ENCODE results near the gene RASGEF1B.
A peak's percentile ranks its signal among the peaks of the same experiment; 100 is the strongest.

RASGEF1B gene

DNA sequence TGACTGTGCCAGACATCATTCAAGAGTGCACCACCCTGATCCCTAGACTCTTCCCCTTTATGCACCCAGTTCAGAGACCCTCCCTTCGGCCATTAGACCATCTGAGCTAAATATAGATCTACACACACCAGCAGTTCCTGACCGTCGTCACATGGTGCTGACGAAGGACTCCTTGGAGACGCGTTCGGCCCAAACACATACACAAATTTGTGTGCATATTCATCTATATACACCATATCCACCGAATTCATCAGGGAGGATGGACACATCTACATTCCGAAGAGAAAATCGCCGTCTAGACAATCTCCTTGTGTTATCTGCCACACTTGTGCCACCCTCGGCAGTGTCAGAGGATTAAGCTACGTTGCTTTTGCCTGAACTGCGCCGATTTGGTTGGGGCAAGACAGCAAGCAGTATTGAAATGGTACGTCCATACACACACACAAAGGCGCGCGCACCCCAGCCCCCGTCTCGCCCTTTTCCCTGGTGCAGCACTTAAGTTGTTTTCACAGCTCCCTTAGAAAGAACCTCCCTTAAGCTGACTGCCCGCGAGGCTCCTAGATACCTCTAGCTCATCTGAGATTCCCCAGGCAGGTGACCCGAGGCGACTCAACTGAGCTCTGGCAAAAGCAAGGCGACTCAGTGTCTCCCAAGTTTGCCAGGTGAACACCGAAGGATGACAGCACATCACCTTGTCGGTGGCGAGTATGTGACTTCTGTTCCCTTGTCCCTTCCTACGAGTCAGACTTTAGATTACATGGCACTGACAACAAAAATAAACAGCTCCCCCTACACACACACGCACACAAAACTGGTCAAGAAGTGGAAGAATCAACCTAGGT is 1.0 kb downstream of the RASGEF1B start:
- peak; percentile 25 to 81 (median 63) for DNase-seq
- intact Hi-C loops (cut with DNase I), result loop anchor here (10.0 kb wide), 1 partner anchor 54 kb away; no protein-coding TSS in a partner anchor

DNA sequence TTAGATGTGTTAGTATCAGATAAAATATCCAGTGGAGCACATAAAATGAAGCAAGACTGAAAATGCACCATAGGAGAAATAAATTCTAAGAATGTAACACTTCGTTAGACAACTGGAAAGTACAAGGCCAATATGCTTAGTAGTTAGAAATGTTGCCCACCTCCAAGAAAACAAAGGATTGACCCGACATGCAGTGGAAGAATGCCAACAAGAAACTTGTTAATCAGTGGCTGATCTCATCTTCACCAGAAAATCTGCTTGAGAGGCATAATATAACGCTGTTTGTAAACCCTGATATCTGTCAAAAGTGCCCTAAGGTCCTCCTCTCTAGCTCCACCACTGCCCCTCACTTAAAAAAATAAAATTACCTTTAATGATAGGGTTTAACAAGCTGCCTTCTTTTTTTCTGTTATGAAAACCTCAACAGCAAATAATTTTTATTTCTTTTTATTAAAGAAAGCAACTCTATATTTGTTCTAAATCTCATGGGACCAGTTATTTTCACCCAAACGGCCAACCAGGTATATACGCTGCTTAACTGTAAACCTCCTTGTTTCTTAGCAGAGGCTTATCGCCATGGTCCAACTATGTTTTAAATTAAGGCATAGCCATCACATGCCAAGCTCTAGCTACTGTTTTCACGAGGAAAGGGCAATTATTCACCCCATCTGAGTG is 1.8 kb downstream of the RASGEF1B start:
- DNase-seq, result no peak
- intact Hi-C loops (cut with DNase I), result loop anchor here (5.0 to 10.0 kb wide), 3 partner anchors 55 to 797 kb away; no protein-coding TSS in a partner anchor

DNA sequence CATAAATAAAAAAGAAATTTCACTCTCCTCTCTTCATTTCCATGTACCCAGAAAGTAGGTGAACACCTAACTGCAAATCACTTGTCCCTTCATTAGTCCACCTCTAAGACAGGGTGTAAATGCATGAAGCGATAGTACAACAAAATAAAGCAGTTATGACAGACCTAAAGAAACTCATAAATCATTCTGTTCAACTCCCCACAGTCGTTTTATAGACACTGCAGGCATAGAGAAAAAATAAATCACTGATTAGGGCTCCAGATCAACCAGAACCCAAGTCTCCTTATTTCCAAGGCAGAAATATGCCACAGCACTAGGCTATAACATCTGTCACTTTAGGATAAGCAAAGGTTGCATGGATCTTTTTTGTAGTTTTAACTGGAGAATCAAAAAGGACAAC is 3.0 kb downstream of the RASGEF1B start:
- no peak for DNase-seq
- intact Hi-C loops (cut with DNase I), result loop anchor here (5.0 to 10.0 kb wide), 2 partner anchors 64 to 799 kb away; no protein-coding TSS in a partner anchor

DNA sequence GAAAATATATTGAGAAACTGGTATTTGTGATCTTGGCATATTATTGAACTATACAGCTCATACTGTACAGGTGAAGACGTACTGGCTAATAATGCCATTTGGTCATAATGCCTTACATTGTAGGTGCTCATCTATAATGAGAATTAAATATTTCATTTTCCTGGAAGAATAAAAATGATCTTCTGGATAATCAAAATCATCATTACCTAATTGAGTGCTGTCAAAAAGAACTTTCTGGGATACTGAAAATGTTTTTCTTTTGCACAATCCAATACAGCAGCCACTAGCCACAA is 4.1 kb downstream of the RASGEF1B start:
- no peak for DNase-seq
- intact Hi-C loops (cut with DNase I), result loop anchor here (5.0 to 10.0 kb wide), 2 partner anchors 63 to 800 kb away; no protein-coding TSS in a partner anchor

DNA sequence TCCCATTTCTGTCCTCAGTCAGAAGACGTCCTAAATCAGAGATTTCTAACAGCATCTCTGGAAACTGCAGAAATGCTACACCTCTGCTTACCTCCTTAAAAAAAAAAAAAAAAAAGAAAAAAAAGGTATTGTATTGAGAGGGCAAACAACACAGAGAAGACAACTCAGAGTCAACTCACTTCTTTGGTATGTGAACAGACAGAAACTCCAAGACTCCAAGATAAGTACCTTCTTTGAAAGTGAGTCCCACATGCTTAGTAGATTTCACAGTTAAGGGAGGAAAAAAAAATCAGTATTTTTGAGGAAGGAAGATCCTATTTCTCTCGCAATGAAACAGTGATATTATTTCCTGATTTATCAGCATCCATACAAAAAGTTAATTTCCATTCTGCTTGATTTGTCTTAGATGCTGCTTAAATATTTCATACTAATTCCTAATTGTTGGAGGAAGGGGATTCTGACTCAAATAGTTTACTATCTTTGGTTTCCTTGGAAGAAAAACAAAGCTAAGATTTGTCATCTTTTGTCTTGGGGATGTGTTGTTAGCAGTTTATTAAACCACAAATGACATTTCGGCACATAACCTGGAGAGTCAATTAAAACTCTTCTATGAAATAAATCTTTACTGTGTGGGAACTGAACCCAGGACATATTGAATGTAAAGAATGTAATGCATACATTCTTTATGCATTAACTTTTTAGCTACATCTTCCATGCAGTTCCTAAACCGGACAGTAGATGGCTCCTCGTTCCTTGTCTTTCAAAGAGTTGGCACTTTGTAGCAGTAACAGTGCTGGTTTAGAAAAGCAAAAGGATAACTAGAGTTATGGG is 4.7 kb downstream of the RASGEF1B start:
- intact Hi-C loops (cut with DNase I), result loop anchor here (5.0 to 10.0 kb wide), 2 partner anchors 62 to 800 kb away; no protein-coding TSS in a partner anchor
- DNase-seq, result peak in 35 of 42 donors; percentile 49 to 95 (median 78)

DNA sequence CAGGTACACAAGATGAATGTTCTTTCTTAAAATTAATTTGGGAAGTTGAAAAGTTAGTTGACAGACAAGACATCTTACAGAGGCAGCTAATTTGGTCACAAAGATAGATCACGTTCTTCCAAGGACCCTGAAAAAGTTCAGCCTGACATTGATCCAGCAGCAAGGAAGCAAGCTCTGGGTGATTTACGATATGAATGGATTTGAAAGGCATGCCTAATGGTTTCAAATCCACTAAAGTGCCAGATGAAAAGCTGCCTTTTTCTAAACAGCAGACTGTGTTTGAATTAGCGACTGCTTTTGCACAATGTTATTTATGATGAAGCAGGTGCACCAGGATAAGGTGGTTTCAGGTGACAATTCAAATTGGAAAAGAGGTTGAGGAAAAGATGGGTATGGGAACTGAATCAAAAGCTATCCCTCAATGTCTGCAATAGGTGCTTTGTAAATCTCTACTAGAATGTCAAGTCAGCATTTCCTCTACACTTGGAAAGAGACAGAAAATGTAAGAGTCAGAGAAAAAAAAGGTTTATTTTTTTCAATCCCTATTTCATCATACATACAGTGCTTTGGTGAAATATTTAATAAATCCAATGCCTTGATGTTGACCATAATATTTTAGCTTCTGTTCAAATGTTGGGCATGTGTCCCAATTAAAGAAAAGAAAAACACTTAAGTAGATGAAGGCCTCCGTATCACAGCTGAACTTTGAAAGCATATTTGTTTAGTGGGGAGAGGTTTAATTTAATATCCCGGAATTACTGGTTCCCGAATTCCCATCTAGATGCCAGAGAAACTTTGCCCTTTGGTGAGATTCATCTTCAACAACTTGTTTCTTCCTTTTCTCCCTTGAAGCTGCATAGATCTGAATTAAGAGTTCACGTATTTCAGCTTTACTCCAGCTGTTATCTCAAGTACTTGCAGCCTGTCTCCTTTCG is 6.0 kb downstream of the RASGEF1B start:
- intact Hi-C loops (cut with DNase I), result loop anchor here (5.0 to 10.0 kb wide), 2 partner anchors 61 to 802 kb away; no protein-coding TSS in a partner anchor
- DNase-seq, result no peak

DNA sequence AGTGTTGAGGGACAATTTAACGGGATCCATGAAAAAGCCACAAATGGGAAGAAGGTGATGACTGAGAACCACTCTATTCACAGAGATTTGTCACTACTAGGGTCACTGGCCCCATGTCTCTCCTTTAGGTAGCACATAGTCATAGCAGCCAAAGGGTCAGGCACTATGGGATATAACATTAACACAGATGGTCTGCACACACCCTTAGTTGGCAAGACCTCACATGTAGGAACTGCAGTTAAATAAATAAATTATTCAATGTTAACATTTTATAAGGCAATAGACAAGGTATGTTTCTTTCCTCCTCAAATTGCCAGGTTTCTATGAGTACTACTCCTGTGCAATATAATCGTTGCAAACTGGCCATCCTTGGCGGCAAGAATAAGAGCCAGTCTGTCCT is 10.9 kb downstream of the RASGEF1B start:
- DNase-seq, result no peak
- intact Hi-C loops (cut with DNase I), result loop anchor here (5.0 to 10.0 kb wide), 2 partner anchors 56 to 381 kb away; no protein-coding TSS in a partner anchor

DNA sequence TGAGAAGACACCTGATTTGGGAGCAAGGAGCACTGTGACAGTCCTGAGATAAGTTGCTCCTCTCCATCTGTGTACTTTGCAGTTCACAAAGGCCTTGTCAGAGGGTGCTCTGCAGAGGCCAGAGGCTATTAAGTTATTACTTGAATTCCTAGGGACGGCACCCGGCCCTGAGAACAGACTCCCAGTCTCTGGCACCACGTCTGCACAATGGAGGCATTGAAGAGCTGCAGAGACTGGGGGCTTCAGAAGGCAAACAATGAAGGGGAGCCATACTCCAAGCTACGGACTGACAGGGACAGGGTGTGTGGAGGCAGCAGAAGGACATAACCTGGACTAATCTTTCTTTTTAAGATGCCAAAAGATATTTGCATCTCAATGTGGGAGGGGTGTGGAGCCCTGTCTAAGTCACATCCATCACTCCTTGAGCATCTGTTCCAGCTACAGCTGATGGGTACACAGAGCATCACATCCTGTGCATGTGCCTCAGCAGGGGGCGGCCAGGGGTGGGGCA is 11.5 kb downstream of the RASGEF1B start:
- intact Hi-C loops (cut with DNase I), result loop anchor here (5.0 to 10.0 kb wide), 2 partner anchors 55 to 382 kb away; no protein-coding TSS in a partner anchor
- DNase-seq, result peak in 22 of 42 donors; percentile 10 to 72 (median 48)

DNA sequence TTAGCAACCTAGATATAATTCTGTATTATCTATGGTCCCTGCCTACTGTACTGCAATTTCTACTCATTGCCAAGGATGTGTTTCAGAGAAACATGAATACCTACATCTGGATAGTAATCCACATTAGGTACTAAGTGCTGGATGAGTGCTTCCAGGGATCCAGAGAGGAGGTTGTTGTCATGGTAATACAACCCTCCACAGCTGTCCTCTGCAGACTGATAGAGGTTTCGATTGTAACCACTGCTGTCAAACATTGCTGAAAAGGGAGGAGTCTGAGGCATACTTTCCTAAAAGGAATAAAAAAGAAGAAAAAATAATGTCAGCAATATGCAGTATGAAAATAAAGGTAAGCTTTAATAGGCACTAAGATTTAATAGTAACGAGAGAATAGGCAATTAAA is 12.5 kb downstream of the RASGEF1B start:
- intact Hi-C loops (cut with DNase I), result no loop called here
- peak in 1 of 42 donors; percentile 18 for DNase-seq

DNA sequence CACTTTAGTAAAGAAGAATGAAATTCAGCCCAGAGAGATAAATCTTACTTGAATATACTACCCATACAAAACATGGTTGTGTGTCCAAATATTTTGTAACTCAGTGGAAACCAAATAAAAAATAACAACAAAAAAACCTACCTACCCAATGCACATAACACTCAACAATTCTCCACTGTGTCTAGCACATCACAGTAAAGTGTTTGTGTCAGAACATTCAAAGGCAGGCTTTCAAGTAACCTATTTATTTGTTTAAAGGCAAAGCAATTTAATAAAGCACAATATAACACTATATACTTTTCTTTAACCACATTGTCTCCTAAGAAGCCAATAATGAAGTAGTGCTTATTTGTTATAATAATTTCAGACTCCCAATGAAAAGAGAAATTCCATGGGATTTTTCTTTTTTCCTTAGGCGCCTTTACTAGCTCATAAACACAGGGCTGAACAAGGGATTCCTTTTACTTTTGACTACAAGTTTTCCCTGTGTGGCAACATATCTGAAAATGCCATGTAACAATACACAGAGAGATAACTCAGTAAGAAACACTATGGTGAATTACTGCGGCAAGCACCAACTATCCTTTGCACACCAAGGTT is 13.7 kb downstream of the RASGEF1B start:
- no peak for DNase-seq
- intact Hi-C loops (cut with DNase I), result no loop called here

DNA sequence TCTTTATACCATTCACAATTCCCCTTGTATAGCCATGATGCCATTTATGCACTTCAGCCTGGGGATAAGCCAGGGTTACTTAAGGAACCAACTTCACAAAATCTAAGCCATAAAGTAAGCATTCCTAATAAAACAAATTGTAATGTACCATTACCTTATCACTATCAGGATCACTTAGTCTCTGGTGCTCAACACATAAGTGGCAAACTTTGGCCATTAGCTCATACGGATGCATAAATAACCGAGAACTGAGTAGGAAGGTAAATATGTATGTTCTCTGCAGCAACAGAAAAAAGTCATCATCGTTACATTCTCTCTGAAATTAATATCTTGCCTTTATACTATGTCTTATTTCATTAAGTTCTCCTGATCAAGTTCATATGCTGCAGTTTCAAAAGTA is 14.4 kb downstream of the RASGEF1B start:
- no peak for DNase-seq
- intact Hi-C loops (cut with DNase I), result no loop called here

DNA sequence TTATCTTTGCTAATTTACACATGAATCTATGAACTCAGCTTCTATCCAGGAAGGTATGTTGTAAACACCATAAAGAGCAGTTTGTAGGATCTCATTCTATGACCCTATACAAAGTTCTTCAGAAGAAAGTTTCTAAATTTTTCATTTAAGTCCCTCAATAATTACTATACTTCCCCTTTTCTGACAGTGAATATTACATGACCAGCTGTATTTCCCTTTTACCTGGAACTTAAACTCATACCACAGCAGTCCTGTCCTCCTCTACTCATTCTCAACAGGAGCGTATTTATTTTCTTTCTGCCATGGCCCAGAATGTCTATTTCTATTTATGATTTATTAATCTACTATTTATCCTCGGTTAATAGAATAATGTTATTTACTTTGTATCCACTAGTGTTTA is 15.8 kb downstream of the RASGEF1B start:
- DNase-seq, result no peak
- intact Hi-C loops (cut with DNase I), result no loop called here

DNA sequence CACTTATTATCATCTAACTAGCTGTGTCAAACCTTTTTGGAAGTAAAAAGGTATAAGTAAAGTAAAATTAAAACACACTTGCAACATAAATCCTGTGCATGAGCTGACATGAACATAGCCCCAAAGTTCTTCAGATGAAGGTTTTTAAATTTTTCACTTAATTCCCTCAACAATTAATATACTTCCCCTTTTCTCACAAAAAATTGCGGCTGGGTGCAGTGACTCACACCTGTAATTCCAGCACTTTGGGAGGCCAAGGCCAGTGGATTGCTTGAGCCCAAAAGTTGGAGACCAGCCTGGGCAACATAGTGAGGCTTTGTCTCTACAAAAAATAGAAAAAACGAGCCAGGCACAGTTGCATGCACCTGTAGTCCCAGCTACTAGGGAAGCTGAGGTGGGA is 16.8 kb downstream of the RASGEF1B start:
- DNase-seq, result no peak
- intact Hi-C loops (cut with DNase I), result no loop called here

DNA sequence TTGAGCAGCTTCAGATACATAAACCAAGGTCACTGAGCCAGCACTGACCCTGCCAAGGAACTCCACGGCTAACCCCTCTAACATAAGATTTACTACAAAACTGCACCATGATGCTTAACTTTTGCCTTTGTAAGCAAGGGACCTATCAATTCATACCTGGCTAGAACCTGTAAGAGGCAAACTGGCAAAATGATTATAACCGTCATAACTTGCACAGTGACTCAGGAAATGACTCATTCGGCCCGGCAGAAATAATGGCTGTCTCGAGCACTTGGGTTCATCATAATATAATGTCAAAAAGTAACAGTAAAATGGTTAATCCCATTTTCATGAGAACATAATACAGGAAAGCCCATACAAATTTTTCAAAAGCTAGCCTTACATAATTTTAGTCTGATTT is 17.2 kb downstream of the RASGEF1B start:
- no peak for DNase-seq
- intact Hi-C loops (cut with DNase I), result no loop called here

DNA sequence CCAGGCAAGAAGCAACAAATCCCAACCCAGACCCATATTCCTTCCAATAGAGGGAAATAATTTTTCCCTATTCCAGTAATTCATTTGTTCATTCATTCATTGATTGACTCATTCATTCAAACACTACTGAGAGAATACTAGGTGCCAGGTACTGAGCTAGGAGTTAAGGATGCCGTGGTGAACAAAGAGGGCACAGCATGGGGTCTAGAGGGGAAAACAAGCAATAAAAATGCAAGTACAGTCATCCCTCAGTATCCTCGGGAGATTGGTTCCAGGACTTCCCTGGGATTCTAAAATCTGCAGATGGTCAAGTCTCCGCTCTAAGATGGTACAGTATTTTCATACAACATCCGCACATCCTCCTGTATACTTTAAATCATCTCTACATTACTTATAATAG is 18.7 kb downstream of the RASGEF1B start:
- intact Hi-C loops (cut with DNase I), result no loop called here

DNA sequence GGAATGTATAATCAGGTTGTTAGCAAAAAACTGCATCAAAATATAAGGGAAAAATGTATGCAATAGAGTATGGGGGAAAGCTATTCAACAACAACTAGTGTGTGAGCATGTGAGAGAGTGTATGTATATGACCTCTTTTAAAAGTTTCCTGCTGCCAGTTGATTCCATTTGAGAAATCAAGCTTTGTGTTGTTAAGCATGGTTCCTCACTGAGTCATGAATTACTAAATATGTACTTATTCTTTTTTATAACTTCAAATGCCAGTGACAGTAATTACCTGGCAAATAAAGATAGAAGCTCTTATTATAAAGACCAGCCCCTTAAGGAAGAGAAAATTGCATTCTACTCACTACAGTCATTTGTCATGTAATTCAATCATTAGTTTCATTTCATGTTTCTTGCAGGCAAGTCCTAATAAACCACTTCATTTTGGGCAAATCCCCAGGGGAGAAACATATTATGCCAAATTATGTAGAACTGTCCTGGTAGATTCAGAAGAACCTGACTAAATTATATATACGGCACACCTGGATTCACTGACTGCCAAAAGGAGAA is 19.2 kb downstream of the RASGEF1B start:
- intact Hi-C loops (cut with DNase I), result no loop called here

More for the DNA sequence above, 18.7 kb downstream of the RASGEF1B start:
- DNase-seq, result no peak

DNA sequence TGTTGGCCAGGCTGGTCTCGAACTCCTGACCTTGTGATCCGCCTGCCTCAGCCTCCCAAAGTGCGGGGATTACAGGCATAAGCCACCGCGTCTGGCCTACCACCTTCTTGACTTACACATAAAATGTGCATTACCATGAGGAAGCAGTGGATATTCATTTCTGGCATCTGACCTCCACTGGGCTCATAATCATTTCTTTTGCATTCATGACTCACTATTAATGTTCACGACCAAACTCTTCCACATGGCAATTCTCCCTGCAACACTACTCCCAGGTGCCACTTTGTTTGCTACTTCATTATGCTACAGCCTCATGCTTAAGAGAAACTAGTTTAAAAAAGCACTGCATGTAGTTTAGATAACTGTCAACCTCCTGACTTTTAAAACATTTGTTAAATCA is 22.7 kb downstream of the RASGEF1B start:
- intact Hi-C loops (cut with DNase I), result no loop called here
- no peak for DNase-seq

More for the DNA sequence above, 19.2 kb downstream of the RASGEF1B start:
- DNase-seq, result no peak

Measured in head of caudate nucleus (tissue), 42 donors.